Loucy (cell line): ENCODE measurements around the gene SCNN1B.
"Not testable (repeated sequence)": the region's sequence is repeated elsewhere in the genome, so short reads cannot be mapped to it uniquely, and the experiment has no call there.

Experiments
- H2AFZ ChIP-seq: fragments of 200-600 bp; sonication (generic); 2 replicates; pipeline ENCODE4 v1.6.0; 2016; ENCODE audit warnings: antibody characterized with exemption, mild to moderate bottlenecking, low read length, moderate library complexity
- H3F3A ChIP-seq: fragments of 200-600 bp; 2 replicates; pipeline ENCODE4 v1.6.0; 2016; ENCODE audit warnings: antibody characterized with exemption, low read depth, mild to moderate bottlenecking
- H3K27me3 ChIP-seq: fragments of 200-600 bp; sonication (generic); 2 replicates; pipeline ENCODE4 v1.6.1; 2014; ENCODE audit warnings: low read length, mild to moderate bottlenecking; ENCODE audit not compliant: insufficient read depth, poor library complexity, severe bottlenecking
- H3K36me3 ChIP-seq: fragments of 200-600 bp; sonication (generic); 2 replicates; pipeline ENCODE4 v1.6.1; 2016; ENCODE audit warnings: low read length; ENCODE audit not compliant: insufficient read depth
- H3K4me1 ChIP-seq: fragments of 200-600 bp; sonication (generic); 2 replicates; pipeline ENCODE4 v1.5.1; 2014; ENCODE audit warnings: low read length, mild to moderate bottlenecking; ENCODE audit not compliant: insufficient read depth, poor library complexity, severe bottlenecking
- H3K4me2 ChIP-seq: fragments of 200-600 bp; sonication (generic); 2 replicates; pipeline ENCODE4 v1.6.0; 2014; ENCODE audit warnings: antibody characterized with exemption, low read length, low read depth, mild to moderate bottlenecking; ENCODE audit not compliant: poor library complexity, severe bottlenecking
- H3K4me3 ChIP-seq: fragments of 200-600 bp; sonication (generic); 2 replicates; pipeline ENCODE4 v1.5.1; 2014; ENCODE audit warnings: low read length, mild to moderate bottlenecking, mixed read lengths; ENCODE audit not compliant: poor library complexity, severe bottlenecking
- H3K79me2 ChIP-seq: fragments of 200-600 bp; sonication (generic); 2 replicates; pipeline ENCODE4 v1.6.1; 2014; ENCODE audit warnings: low read length; ENCODE audit not compliant: insufficient read depth
- H3K9ac ChIP-seq: fragments of 200-600 bp; sonication (generic); 2 replicates; pipeline ENCODE4 v1.6.0; 2014; ENCODE audit warnings: mild to moderate bottlenecking, low read depth, low read length, moderate library complexity; ENCODE audit not compliant: poor library complexity, severe bottlenecking
- H3K9me2 ChIP-seq: fragments of 200-600 bp; sonication (generic); replicated peaks from 2 replicates; pipeline ENCODE4 v1.6.1; 2016; ENCODE audit warnings: low read depth, low read length, mixed read lengths
- H3K9me3 ChIP-seq: fragments of 200-600 bp; sonication (generic); 2 replicates; pipeline ENCODE4 v1.6.1; 2014; ENCODE audit warnings: mild to moderate bottlenecking, antibody characterized with exemption, low read length, low read depth; ENCODE audit not compliant: insufficient read depth
- H4K20me1 ChIP-seq: fragments of 200-600 bp; sonication (generic); 2 replicates; pipeline ENCODE4 v1.6.0; 2014; ENCODE audit warnings: antibody characterized with exemption, low read length, mild to moderate bottlenecking; ENCODE audit not compliant: insufficient read depth, poor library complexity, severe bottlenecking
- EZH2phosphoT487 ChIP-seq: fragments of 200-600 bp; IDR thresholded peaks from 2 replicates; pipeline ENCODE4 v1.6.1; 2018; ENCODE audit warnings: antibody characterized with exemption, mild to moderate bottlenecking, moderate library complexity, borderline replicate concordance
- TF ChIP-seq, protein P1 (sequence below): fragments of 200-600 bp; sonication (generic); conservative IDR thresholded peaks from 2 replicates; pipeline ENCODE4 v1.5.1; 2014; ENCODE audit warnings: mild to moderate bottlenecking, antibody characterized with exemption, low read length

The SCNN1B gene

DNA sequence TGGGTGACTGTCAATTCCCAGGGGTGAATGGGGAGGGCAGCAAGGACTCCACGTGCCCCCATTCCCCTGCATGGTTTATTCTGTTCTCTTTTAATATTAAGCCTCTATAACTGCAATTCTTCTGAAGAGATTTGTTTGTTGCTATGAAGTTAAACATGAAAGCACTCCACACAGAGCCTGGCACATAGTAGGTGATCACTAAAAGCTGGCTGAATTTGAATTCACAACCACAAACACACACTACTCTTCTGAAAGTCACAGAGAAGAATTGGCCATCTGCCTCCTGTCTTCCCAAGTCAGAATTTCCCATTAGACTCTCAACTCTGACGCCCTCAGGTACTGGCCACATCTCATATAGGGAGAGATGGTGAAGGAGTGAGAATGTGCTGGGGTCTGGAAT is 95.4 kb downstream of the SCNN1B start:
- H3K79me2 ChIP-seq = no peaks in the 10 kb centered on the region
- H3K27me3 ChIP-seq = no peaks in the 10 kb centered on the region
- no peak overlapping the region for H3K4me2 ChIP-seq
- no peak overlapping the region for H3K4me3 ChIP-seq
- no peak overlapping the region for H3K9ac ChIP-seq
- no peaks in the 10 kb centered on the region for H3F3A ChIP-seq
- no peaks in the 10 kb centered on the region for H3K9me2 ChIP-seq
- no peak overlapping the region for H2AFZ ChIP-seq
- H4K20me1 ChIP-seq = no peaks in the 10 kb centered on the region
- H3K4me1 ChIP-seq = no peaks in the 10 kb centered on the region
- H3K36me3 ChIP-seq = peaks cover 38% of the 10 kb centered on the region; the same call in 1 of the 2 replicates
- TF ChIP-seq EZH2phosphoT487 = no peak
- TF ChIP-seq, protein P1, sequence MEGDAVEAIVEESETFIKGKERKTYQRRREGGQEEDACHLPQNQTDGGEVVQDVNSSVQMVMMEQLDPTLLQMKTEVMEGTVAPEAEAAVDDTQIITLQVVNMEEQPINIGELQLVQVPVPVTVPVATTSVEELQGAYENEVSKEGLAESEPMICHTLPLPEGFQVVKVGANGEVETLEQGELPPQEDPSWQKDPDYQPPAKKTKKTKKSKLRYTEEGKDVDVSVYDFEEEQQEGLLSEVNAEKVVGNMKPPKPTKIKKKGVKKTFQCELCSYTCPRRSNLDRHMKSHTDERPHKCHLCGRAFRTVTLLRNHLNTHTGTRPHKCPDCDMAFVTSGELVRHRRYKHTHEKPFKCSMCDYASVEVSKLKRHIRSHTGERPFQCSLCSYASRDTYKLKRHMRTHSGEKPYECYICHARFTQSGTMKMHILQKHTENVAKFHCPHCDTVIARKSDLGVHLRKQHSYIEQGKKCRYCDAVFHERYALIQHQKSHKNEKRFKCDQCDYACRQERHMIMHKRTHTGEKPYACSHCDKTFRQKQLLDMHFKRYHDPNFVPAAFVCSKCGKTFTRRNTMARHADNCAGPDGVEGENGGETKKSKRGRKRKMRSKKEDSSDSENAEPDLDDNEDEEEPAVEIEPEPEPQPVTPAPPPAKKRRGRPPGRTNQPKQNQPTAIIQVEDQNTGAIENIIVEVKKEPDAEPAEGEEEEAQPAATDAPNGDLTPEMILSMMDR = no peak
- H3K9me3 ChIP-seq = no peaks in the 10 kb centered on the region

DNA sequence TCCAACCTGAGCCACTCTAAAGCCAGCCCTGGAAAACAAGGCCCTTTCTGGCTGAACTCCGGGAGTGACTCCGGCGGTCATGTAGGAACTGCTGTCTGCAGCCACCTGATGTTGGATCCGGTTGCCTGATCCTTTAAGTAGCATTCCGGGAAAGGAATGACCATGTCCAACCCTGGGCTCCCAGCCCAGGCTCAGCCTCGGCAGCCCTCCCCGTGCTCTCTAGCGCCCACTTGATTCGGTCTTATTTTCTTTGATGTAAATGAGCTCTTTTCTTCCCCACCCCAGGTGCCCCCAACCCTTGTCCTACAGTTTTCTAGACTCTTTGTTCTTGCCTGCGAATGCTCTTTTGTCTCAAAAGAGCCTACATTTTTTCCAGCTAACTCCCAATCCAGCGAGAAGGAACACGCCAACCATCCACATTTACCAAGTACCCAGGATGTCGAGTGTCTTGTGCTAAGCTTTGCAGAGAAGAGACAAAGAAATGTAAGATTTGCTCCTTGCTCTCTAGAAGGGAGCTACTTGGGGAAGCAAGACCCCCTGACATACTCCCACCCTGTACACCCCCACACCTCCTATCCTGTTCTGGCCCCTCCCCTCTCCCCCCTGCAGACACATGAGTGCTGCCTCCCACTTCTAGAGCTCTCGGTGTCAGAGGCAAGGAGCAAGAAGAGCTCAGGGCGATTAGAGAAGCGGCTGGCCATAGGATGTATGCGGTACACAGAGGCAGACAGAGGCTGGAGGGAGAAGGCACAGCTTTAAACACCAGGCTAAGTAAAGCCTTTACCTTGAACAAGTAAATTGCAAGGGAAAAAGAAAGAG is 97.1 kb downstream of the SCNN1B start:
- TF ChIP-seq, protein P1 = no peak
- TF ChIP-seq EZH2phosphoT487 = no peak
- H3K4me3 ChIP-seq = no peak overlapping the region
- H3K9me2 ChIP-seq = no peaks in the 10 kb centered on the region
- H3K9ac ChIP-seq = no peak overlapping the region
- H3K79me2 ChIP-seq = no peaks in the 10 kb centered on the region
- peaks cover 52% of the 10 kb centered on the region; the same call in 1 of the 2 replicates for H3K36me3 ChIP-seq
- H3K4me2 ChIP-seq = no peak overlapping the region
- no peak overlapping the region for H2AFZ ChIP-seq
- H3F3A ChIP-seq = no peaks in the 10 kb centered on the region
- H3K9me3 ChIP-seq = no peaks in the 10 kb centered on the region
- H4K20me1 ChIP-seq = no peaks in the 10 kb centered on the region
- H3K27me3 ChIP-seq = no peaks in the 10 kb centered on the region
- no peaks in the 10 kb centered on the region for H3K4me1 ChIP-seq

DNA sequence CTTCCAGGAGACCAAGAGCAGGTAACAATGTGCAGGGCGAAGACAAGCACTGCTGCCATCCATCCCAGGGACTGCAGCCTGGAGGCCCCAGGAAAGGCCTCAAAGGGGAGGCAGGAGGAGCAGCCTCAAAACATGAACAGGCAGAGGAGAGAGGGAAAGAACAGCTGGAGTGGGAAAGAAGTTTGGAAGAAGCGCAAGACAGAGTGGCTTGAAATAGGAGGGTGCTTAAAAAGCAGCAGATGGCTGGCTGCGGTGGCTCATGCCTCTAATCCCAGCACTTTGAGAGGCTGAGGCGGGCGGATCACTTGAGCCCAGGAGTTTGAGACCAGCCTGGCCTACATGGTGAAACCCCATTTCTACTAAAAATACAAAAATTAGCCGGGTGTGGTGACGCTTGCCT is 98.3 kb downstream of the SCNN1B start:
- H3K9me2 ChIP-seq, H2AFZ ChIP-seq, H3K9me3 ChIP-seq, H3K79me2 ChIP-seq, H3K4me1 ChIP-seq, H3K4me3 ChIP-seq, H3F3A ChIP-seq, H3K4me2 ChIP-seq, H4K20me1 ChIP-seq, H3K9ac ChIP-seq, H3K27me3 ChIP-seq: not testable (repeated sequence)
- H3K36me3 ChIP-seq = peaks cover 58% of the 10 kb centered on the region; the same call in 1 of the 2 replicates

DNA sequence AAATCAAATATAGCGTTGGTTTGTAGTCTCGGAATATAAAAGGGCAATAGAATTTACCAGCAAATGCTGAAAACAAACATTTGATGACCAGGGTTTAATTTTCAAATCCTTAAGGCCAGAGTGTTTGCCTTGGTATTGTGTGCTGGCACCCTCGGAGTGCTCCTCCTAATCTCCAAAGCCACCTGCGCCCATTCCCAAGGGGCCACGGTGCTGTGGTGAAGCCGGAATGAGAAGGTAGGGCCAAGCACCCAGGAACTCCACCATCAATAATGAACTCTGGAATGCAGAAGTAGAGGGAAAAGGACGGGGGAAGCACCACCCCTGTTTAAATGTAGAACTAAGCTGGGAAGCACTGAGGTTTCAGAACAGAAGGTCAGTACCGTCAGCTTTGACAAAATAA is 99.0 kb downstream of the SCNN1B start:
- Histone ChIP-seq H3K4me3 (no peak overlapping the region), H3K79me2 (no peaks in the 10 kb centered on the region), H2AFZ (no peak overlapping the region), H3K4me1 (no peaks in the 10 kb centered on the region), H3K9ac (no peak overlapping the region), H3K27me3 (no peaks in the 10 kb centered on the region), H3K4me2 (no peak overlapping the region), H3K36me3 (peaks cover 63% of the 10 kb centered on the region; the same call in 1 of the 2 replicates), H3K9me2 (no peaks in the 10 kb centered on the region), H4K20me1 (no peaks in the 10 kb centered on the region), H3F3A (no peaks in the 10 kb centered on the region), H3K9me3 (no peaks in the 10 kb centered on the region)
- TF ChIP-seq, protein P1 = no peak
